ENCODE measurements around the gene EPHB1. TPM values are rescaled to one million over a fixed set of nuclear protein-coding genes. Genes with fewer than 3 reads are reported as not detected.

The EPHB1 gene
- total RNA-seq, 1 experiment from 2014 or later: 0.86 TPM

DNA sequence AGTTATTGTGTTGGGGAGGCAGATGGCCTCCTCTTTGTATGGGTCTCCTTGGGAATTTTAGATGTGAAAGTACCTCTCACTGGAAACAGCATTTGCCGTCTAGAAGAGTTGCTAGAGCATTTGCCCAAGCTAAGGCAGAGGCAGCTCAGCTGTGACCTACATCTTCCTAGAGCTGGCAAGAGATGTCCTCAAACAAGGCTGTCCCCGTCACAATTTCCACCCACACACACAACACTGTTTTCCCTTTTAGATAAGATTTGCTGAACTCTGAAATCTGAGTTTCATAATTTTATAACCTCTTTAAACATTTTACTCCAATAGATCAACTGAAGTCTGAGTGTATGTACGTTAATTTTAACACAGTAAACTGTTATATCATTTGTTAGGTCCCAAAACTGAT is 352.6 kb downstream of the EPHB1 start:
- ChIA-PET CTCF (no interaction called here), RAD21 (ENCODE audit: low non-redundant PET in 1 of 2, low total read pairs in 2 of 2, uncharacterized antibody in 2 of 2, unreplicated experiment in 2 of 2) (no interaction called here), POLR2A (no interaction called here)
- Histone ChIP-seq H2AFZ (ENCODE audit: low read depth, low read length, poor library complexity, severe bottlenecking) (no peak overlapping the region), H3K4me1 (ENCODE audit: control insufficient read depth in 1 of 2, insufficient read depth in 2 of 2, low read length in 2 of 2) (no peaks in the 10 kb centered on the region), H3K79me2 (ENCODE audit: insufficient read depth, low read length) (no peaks in the 10 kb centered on the region), H3K4me3 (replicated peaks in 1 of 2; ENCODE audit: low read depth in 1 of 2, low read length in 2 of 2) (no peak overlapping the region), H3K27me3 (ENCODE audit: insufficient read depth, low read length) (peaks cover 40% of the 10 kb centered on the region), H3K9me3 (ENCODE audit: control insufficient read depth in 1 of 2, insufficient read depth in 1 of 2, low read depth in 1 of 2, low read length in 2 of 2) (no peaks in the 10 kb centered on the region), H3K4me2 (ENCODE audit: low read length) (no peak overlapping the region), H3K9ac (ENCODE audit: low read length) (no peak overlapping the region), H4K20me1 (ENCODE audit: insufficient read depth) (no peaks in the 10 kb centered on the region), H3K36me3 (ENCODE audit: control insufficient read depth in 1 of 2, insufficient read depth in 2 of 2, low read length in 2 of 2) (no peaks in the 10 kb centered on the region), H3K9me2 (ENCODE audit: insufficient read depth) (no peaks in the 10 kb centered on the region), H3K27ac (ENCODE audit: low read depth, low read length) (no peak overlapping the region)
- ATAC-seq (no peak), DNase-seq (ENCODE audit: low read depth, low spot score) (no peak)
- intact Hi-C loops (cut with micrococcal nuclease): no loop called here
- no peak for TF ChIP-seq POLR2A (IDR thresholded peaks at IDR 0.05; ENCODE audit: borderline replicate concordance, extremely low read depth, insufficient read depth, insufficient read length)
- TF ChIP-seq, protein P1, sequence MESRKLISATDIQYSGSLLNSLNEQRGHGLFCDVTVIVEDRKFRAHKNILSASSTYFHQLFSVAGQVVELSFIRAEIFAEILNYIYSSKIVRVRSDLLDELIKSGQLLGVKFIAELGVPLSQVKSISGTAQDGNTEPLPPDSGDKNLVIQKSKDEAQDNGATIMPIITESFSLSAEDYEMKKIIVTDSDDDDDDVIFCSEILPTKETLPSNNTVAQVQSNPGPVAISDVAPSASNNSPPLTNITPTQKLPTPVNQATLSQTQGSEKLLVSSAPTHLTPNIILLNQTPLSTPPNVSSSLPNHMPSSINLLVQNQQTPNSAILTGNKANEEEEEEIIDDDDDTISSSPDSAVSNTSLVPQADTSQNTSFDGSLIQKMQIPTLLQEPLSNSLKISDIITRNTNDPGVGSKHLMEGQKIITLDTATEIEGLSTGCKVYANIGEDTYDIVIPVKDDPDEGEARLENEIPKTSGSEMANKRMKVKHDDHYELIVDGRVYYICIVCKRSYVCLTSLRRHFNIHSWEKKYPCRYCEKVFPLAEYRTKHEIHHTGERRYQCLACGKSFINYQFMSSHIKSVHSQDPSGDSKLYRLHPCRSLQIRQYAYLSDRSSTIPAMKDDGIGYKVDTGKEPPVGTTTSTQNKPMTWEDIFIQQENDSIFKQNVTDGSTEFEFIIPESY (IDR thresholded peaks at IDR 0.05; ENCODE audit: extremely low read depth, insufficient replicate concordance, low read length): no peak
- TF ChIP-seq, protein P2, sequence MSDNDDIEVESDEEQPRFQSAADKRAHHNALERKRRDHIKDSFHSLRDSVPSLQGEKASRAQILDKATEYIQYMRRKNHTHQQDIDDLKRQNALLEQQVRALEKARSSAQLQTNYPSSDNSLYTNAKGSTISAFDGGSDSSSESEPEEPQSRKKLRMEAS (IDR thresholded peaks at IDR 0.05): no peak
- TF ChIP-seq TCF7L2 (IDR thresholded peaks at IDR 0.05; ENCODE audit: borderline replicate concordance, extremely low read depth, insufficient read depth, insufficient read length): no peak
- TF ChIP-seq, protein P3, sequence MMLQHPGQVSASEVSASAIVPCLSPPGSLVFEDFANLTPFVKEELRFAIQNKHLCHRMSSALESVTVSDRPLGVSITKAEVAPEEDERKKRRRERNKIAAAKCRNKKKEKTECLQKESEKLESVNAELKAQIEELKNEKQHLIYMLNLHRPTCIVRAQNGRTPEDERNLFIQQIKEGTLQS (IDR thresholded peaks at IDR 0.05): no peak
- TF ChIP-seq, protein P4, sequence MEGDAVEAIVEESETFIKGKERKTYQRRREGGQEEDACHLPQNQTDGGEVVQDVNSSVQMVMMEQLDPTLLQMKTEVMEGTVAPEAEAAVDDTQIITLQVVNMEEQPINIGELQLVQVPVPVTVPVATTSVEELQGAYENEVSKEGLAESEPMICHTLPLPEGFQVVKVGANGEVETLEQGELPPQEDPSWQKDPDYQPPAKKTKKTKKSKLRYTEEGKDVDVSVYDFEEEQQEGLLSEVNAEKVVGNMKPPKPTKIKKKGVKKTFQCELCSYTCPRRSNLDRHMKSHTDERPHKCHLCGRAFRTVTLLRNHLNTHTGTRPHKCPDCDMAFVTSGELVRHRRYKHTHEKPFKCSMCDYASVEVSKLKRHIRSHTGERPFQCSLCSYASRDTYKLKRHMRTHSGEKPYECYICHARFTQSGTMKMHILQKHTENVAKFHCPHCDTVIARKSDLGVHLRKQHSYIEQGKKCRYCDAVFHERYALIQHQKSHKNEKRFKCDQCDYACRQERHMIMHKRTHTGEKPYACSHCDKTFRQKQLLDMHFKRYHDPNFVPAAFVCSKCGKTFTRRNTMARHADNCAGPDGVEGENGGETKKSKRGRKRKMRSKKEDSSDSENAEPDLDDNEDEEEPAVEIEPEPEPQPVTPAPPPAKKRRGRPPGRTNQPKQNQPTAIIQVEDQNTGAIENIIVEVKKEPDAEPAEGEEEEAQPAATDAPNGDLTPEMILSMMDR (IDR thresholded peaks at IDR 0.05 in 2 of 3, conservative IDR thresholded peaks at IDR 0.05 in 1 of 3; ENCODE audit: borderline replicate concordance in 1 of 3, insufficient read depth in 1 of 3, low read depth in 2 of 3, low read length in 2 of 3): no peak
- no peak for TF ChIP-seq CBX3 (IDR thresholded peaks at IDR 0.05; ENCODE audit: low read depth)
- no TSS peak for BruUV-seq (replicated peaks)

Data from HCT116 (cell line).